H9 (cell line): ENCODE data around the gene INPP4A. TPM values are rescaled to one million over a fixed set of nuclear protein-coding genes. Genes with fewer than 3 reads are reported as not detected.

Experiments used
- DNase-seq: peaks from one replicate; pipeline ENCODE4 v3.0.0-alpha.2; 2017
- H2AFZ ChIP-seq: one replicate; pipeline ENCODE4 v1.6.1; 2013; ENCODE audit warnings: mild to moderate bottlenecking, low read length, control low read depth, moderate library complexity
- H2AK5ac ChIP-seq: 2 replicates; pipeline ENCODE4 v1.6.1; 2013; ENCODE audit warnings: low read length, control low read depth, mixed read lengths; ENCODE audit not compliant: insufficient read length
- H2BK120ac ChIP-seq: one replicate; pipeline ENCODE4 v1.6.1; 2013; ENCODE audit warnings: low read depth, mild to moderate bottlenecking, low read length, control low read depth, inconsistent platforms; ENCODE audit not compliant: poor library complexity, severe bottlenecking
- H2BK12ac ChIP-seq: 2 replicates; pipeline ENCODE4 v1.6.1; 2013; ENCODE audit warnings: low read length, control low read depth, mixed read lengths, low read depth; ENCODE audit not compliant: insufficient read length
- H2BK15ac ChIP-seq: 2 replicates; pipeline ENCODE4 v1.6.1; 2013; ENCODE audit warnings: low read depth, low read length, control low read depth
- H2BK20ac ChIP-seq: one replicate; pipeline ENCODE4 v1.6.1; 2013; ENCODE audit warnings: low read depth, mild to moderate bottlenecking, low read length, control low read depth, inconsistent platforms; ENCODE audit not compliant: poor library complexity, severe bottlenecking
- H2BK5ac ChIP-seq: 2 replicates; pipeline ENCODE4 v1.6.1; 2013; ENCODE audit warnings: low read length, control low read depth, mixed read lengths; ENCODE audit not compliant: insufficient read length
- H3K14ac ChIP-seq: 2 replicates; pipeline ENCODE4 v1.6.1; 2013; ENCODE audit warnings: low read length, control low read depth; ENCODE audit not compliant: insufficient read depth
- H3K18ac ChIP-seq: 2 replicates; pipeline ENCODE4 v1.6.1; 2013; ENCODE audit warnings: low read depth, mild to moderate bottlenecking, mixed read lengths, low read length, control low read depth; ENCODE audit not compliant: insufficient read length
- H3K23ac ChIP-seq: 2 replicates; pipeline ENCODE4 v1.6.1; 2013; ENCODE audit warnings: low read length, control low read depth, mixed read lengths, low read depth; ENCODE audit not compliant: insufficient read length
- H3K23me2 ChIP-seq: 2 replicates; pipeline ENCODE4 v1.6.1; 2013; ENCODE audit warnings: low read depth, mild to moderate bottlenecking, mixed read lengths, low read length, control low read depth; ENCODE audit not compliant: insufficient read length, poor library complexity, severe bottlenecking
- H3K27ac ChIP-seq: 2 replicates; pipeline ENCODE4 v1.5.1; 2013; ENCODE audit warnings: low read length, control low read depth, mixed read lengths, low read depth; ENCODE audit not compliant: insufficient read length
- H3K27me3 ChIP-seq: 2 replicates; pipeline ENCODE4 v1.6.1; 2013; ENCODE audit warnings: low read length, control low read depth, inconsistent platforms; ENCODE audit not compliant: insufficient read depth
- H3K4ac ChIP-seq: 2 replicates; pipeline ENCODE4 v1.6.1; 2013; ENCODE audit warnings: low read depth, mild to moderate bottlenecking, control low read depth, inconsistent platforms, low read length, moderate library complexity
- H3K4me1 ChIP-seq: 2 replicates; pipeline ENCODE4 v1.6.1; 2013; ENCODE audit warnings: low read length, control low read depth, inconsistent platforms; ENCODE audit not compliant: insufficient read depth
- H3K4me2 ChIP-seq: 2 replicates; pipeline ENCODE4 v1.6.1; 2013; ENCODE audit warnings: low read length, control low read depth, mixed read lengths; ENCODE audit not compliant: insufficient read length, insufficient read depth
- H3K56ac ChIP-seq: 2 replicates; pipeline ENCODE4 v1.6.1; 2013; ENCODE audit warnings: low read depth, mild to moderate bottlenecking, mixed read lengths, low read length, control low read depth; ENCODE audit not compliant: insufficient read length
- H3K79me1 ChIP-seq: 2 replicates; pipeline ENCODE4 v1.6.1; 2013; ENCODE audit warnings: low read depth, mild to moderate bottlenecking, moderate library complexity, low read length, control low read depth, inconsistent platforms; ENCODE audit not compliant: insufficient read depth, poor library complexity, severe bottlenecking
- H3K79me2 ChIP-seq: 2 replicates; pipeline ENCODE4 v1.6.1; 2013; ENCODE audit warnings: low read length, control low read depth, inconsistent platforms; ENCODE audit not compliant: insufficient read depth
- H3K9ac ChIP-seq: 2 replicates; pipeline ENCODE4 v1.6.1; 2013; ENCODE audit warnings: low read length, control low read depth, mixed read lengths; ENCODE audit not compliant: insufficient read length; ENCODE audit errors: extremely low read depth
- H3K9me3 ChIP-seq: one replicate; pipeline ENCODE4 v1.6.1; 2013; ENCODE audit warnings: low read depth, low read length, inconsistent platforms; ENCODE audit not compliant: control insufficient read depth
- H3T11ph ChIP-seq: one replicate; pipeline ENCODE4 v1.6.1; 2013; ENCODE audit warnings: mild to moderate bottlenecking, low read length, control low read depth, inconsistent platforms
- H4K20me1 ChIP-seq: one replicate; pipeline ENCODE4 v1.6.1; 2013; ENCODE audit not compliant: control insufficient read depth, insufficient read length, insufficient read depth
- H4K5ac ChIP-seq: 2 replicates; pipeline ENCODE4 v1.6.1; 2013; ENCODE audit warnings: low read depth, mild to moderate bottlenecking, mixed read lengths, low read length, control low read depth; ENCODE audit not compliant: insufficient read length
- H4K8ac ChIP-seq: replicated peaks from 2 replicates; pipeline ENCODE4 v1.6.1; 2013; ENCODE audit warnings: low read length, control low read depth, mixed read lengths, low read depth; ENCODE audit not compliant: insufficient read length
- H4K91ac ChIP-seq: 2 replicates; pipeline ENCODE4 v1.6.1; 2013; ENCODE audit warnings: low read depth, mild to moderate bottlenecking, moderate library complexity, mixed read lengths, low read length, control low read depth; ENCODE audit not compliant: insufficient read length
- H3K27ac Mint-ChIP-seq, 3 experiments: 2 replicates in 2 of 3; 3 replicates in 1 of 3; pipeline ENCODE4 v1.8.0; 2020 to 2021; ENCODE audit warnings: mixed read lengths in 3 of 3, mild to moderate bottlenecking in 1 of 3, moderate library complexity in 1 of 3
- H3K27me3 Mint-ChIP-seq: 2 replicates; pipeline ENCODE4 v1.8.0; 2021; ENCODE audit warnings: low read depth, mild to moderate bottlenecking, moderate library complexity, mixed read lengths
- H3K36me3 Mint-ChIP-seq, 3 experiments: 2 replicates in 2 of 3; 3 replicates in 1 of 3; pipeline ENCODE4 v1.8.0; 2020 to 2021; ENCODE audit warnings: low read depth in 3 of 3, mixed read lengths in 3 of 3; ENCODE audit not compliant: insufficient read depth in 1 of 3
- H3K4me1 Mint-ChIP-seq, 2 experiments: 2 replicates each; pipeline ENCODE4 v1.8.0; 2020; ENCODE audit warnings: mixed read lengths in 2 of 2
- H3K4me3 Mint-ChIP-seq, 2 experiments: 2 replicates in 1 of 2; 3 replicates in 1 of 2; pipeline ENCODE4 v1.8.0; 2020 to 2021; ENCODE audit warnings: mild to moderate bottlenecking in 2 of 2, mixed read lengths in 2 of 2, moderate library complexity in 1 of 2
- H3K9me3 Mint-ChIP-seq, 2 experiments: 2 replicates in 1 of 2; 3 replicates in 1 of 2; pipeline ENCODE4 v1.8.0; 2020; ENCODE audit warnings: mild to moderate bottlenecking in 2 of 2, mixed read lengths in 2 of 2, moderate library complexity in 1 of 2
- WGBS: extraction: QIAGEN DNeasy Blood & Tissue Kit; methylation state at CpG from one replicate; pipeline ENCODE4 v1.1.7; 2013; ENCODE audit warnings: missing lambda C conversion rate, low lambda C conversion rate, mixed read lengths; ENCODE audit not compliant: insufficient read length; ENCODE audit errors: extremely low coverage; 5-methylcytosine and 5-hydroxymethylcytosine counted together
- total RNA-seq: library from RNA; stranded (reverse); gene quantifications from 2 replicates; pipeline ENCODE4 v1.2.1, GENCODE V29; 2021
- TF ChIP-seq, protein P1 (sequence below): fragments of 200-600 bp; sonication (generic); conservative IDR thresholded peaks from 3 replicates; pipeline ENCODE4 v1.8.0; 2021; ENCODE audit warnings: antibody characterized with exemption, mild to moderate bottlenecking

INPP4A gene
- total RNA-seq, 1 experiment from 2014 or later: 55.2 TPM

DNA sequence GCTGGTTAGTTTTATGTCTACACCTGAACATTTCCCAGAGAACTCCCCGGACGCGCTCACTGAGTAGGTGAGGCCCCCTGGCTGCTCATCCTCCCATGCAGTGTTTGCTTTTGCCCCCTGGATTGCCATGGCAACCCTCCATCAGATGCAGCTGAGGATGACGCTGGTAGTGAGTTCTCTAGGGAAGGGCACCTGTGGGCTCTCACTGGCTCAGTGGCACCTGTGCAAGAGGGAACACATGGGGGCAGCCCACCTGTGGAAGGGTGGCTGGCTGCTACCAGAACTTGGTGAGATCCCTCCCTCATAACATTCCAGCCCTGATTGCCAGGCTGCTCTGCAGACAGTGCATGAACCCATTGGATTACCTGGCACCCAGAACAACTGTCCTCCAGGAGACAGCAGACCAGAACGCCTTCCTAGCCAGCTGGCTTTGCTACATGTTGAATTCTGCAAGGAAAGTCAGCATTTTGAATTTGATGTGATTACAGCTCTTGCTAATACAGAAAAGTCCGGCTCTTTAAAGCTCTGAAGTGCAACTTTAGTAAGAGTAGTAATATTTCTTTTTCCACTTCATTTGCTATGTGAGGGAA, 142.0 kb downstream of the INPP4A start:
- H3K79me2 ChIP-seq: no peaks in the 10 kb centered on the region
- no peak overlapping the region for H3K56ac ChIP-seq
- H2BK5ac ChIP-seq: no peak overlapping the region
- no peak overlapping the region for H2AK5ac ChIP-seq
- Mint-ChIP-seq H3K27ac (peak overlapping the region in 1 of 3 experiments; percentile 81; a peak in 1 of 7 replicates), H3K4me3 (no peak overlapping the region), H3K27me3 (no peaks in the 10 kb centered on the region), H3K36me3 (peaks cover 0 to 46% (median 18%) of the 10 kb centered on the region in 3 experiments; a peak in 5 of 7 replicates), H3K4me1 (no peaks in the 10 kb centered on the region), H3K9me3 (no peaks in the 10 kb centered on the region)
- H3T11ph ChIP-seq: no peak overlapping the region
- H2BK12ac ChIP-seq: no peak overlapping the region
- no peak overlapping the region for H3K18ac ChIP-seq
- H3K9me3 ChIP-seq: no peaks in the 10 kb centered on the region
- H2BK15ac ChIP-seq: no peak overlapping the region
- H3K23ac ChIP-seq: no peak overlapping the region
- H4K8ac ChIP-seq: no peak overlapping the region
- H3K27me3 ChIP-seq: no peaks in the 10 kb centered on the region
- no peak overlapping the region for H2BK20ac ChIP-seq
- no peak overlapping the region for H3K27ac ChIP-seq
- no peak for DNase-seq
- H3K9ac ChIP-seq: no peak overlapping the region
- TF ChIP-seq, protein P1, sequence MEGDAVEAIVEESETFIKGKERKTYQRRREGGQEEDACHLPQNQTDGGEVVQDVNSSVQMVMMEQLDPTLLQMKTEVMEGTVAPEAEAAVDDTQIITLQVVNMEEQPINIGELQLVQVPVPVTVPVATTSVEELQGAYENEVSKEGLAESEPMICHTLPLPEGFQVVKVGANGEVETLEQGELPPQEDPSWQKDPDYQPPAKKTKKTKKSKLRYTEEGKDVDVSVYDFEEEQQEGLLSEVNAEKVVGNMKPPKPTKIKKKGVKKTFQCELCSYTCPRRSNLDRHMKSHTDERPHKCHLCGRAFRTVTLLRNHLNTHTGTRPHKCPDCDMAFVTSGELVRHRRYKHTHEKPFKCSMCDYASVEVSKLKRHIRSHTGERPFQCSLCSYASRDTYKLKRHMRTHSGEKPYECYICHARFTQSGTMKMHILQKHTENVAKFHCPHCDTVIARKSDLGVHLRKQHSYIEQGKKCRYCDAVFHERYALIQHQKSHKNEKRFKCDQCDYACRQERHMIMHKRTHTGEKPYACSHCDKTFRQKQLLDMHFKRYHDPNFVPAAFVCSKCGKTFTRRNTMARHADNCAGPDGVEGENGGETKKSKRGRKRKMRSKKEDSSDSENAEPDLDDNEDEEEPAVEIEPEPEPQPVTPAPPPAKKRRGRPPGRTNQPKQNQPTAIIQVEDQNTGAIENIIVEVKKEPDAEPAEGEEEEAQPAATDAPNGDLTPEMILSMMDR: no peak
- no peak overlapping the region for H3K4ac ChIP-seq
- H3K4me1 ChIP-seq: no peaks in the 10 kb centered on the region
- H3K23me2 ChIP-seq: no peaks in the 10 kb centered on the region
- H4K20me1 ChIP-seq: no peaks in the 10 kb centered on the region
- no peak overlapping the region for H3K14ac ChIP-seq
- WGBS: no CpG with 5 or more reads among the region's 6 CpGs
- H4K5ac ChIP-seq: no peak overlapping the region
- no peak overlapping the region for H2BK120ac ChIP-seq
- H3K79me1 ChIP-seq: no peaks in the 10 kb centered on the region
- H2AFZ ChIP-seq: no peak overlapping the region
- H3K4me2 ChIP-seq: no peak overlapping the region
- H4K91ac ChIP-seq: no peak overlapping the region
